HepG2 (cell line): ENCODE data around the gene CSNK2A1. TPM values are rescaled to one million over a fixed set of nuclear protein-coding genes. Genes with fewer than 3 reads are reported as not detected.
A peak's percentile ranks its signal among the peaks of the same experiment; 100 is the strongest.

Source experiments
- JUND ChIP-seq: sonication (generic); formaldehyde crosslinking; IDR thresholded peaks from 2 replicates; pipeline ENCODE4 v1.8.0; 2022; ENCODE audit warnings: mild to moderate bottlenecking, missing genetic modification reagents
- MBD4 ChIP-seq: IDR thresholded peaks from 2 replicates; pipeline ENCODE4 v1.6.1; 2012; ENCODE audit warnings: low read length, inconsistent platforms, borderline replicate concordance
- SIN3A ChIP-seq: IDR thresholded peaks from 2 replicates; pipeline ENCODE4 v1.6.1; 2011; ENCODE audit warnings: low read depth, mild to moderate bottlenecking, control low read depth, low read length, borderline replicate concordance
- SUZ12 ChIP-seq: fragments of 150-350 bp; IDR thresholded peaks from 2 replicates; pipeline ENCODE4 v1.6.1; 2014; ENCODE audit warnings: low read depth, low read length
- ZKSCAN1 ChIP-seq: fragments of 150-350 bp; IDR thresholded peaks from 2 replicates; pipeline ENCODE4 v1.6.1; 2014; ENCODE audit warnings: low read length
- ZNF101 ChIP-seq: sonication (generic); formaldehyde crosslinking; IDR thresholded peaks from 2 replicates; pipeline ENCODE4 v1.4.0; 2020; ENCODE audit warnings: mild to moderate bottlenecking, low read depth, missing genetic modification reagents, borderline replicate concordance
- ZNF256 ChIP-seq: sonication (generic); formaldehyde crosslinking; conservative IDR thresholded peaks from 2 replicates; pipeline ENCODE4 v1.4.0; 2020; ENCODE audit warnings: missing genetic modification reagents
- ZNF562 ChIP-seq: sonication (generic); formaldehyde crosslinking; IDR thresholded peaks from 2 replicates; pipeline ENCODE4 v1.8.0; 2022; ENCODE audit warnings: missing genetic modification reagents, borderline replicate concordance
- ZSCAN9 ChIP-seq: IDR thresholded peaks from 2 replicates; pipeline ENCODE4 v1.6.1; 2016; ENCODE audit warnings: borderline replicate concordance
- polyA plus RNA-seq, 8 experiments: library from polyadenylated mRNA; depleted of rRNA in 3 of 8; stranded (reverse) in 7 of 8; unstranded in 1 of 8; fragments of >200 nt; fragmentation: Illumina TruSeq in 4 of 8; extraction: Trizol in 4 of 8; gene quantifications; 2 replicates each; pipeline versions ENCODE4 v1.2.1 to v1.2.3, GENCODE V29; 2011 to 2016; ENCODE audit warnings: low read depth in 4 of 8, missing spikeins in 1 of 8, mixed read lengths in 1 of 8; ENCODE audit not compliant: insufficient read depth in 1 of 8
- total RNA-seq, 5 experiments: library from RNA; depleted of rRNA; stranded (reverse); fragments of >200 nt; fragmentation: Illumina TruSeq; extraction: Trizol; gene quantifications; 2 replicates each; pipeline ENCODE4 v1.2.3, GENCODE V29; 2016; ENCODE audit warnings: low read depth in 1 of 5
- TF ChIP-seq, protein P1 (sequence below): sonication (generic); formaldehyde crosslinking; IDR thresholded peaks from 2 replicates; pipeline ENCODE4 v1.9.0; 2021; ENCODE audit warnings: mild to moderate bottlenecking, missing genetic modification reagents
- TF ChIP-seq, protein P2 (sequence below): sonication (generic); formaldehyde crosslinking; IDR thresholded peaks from 2 replicates; pipeline ENCODE4 v1.4.0; 2020; ENCODE audit warnings: missing genetic modification reagents
- TF ChIP-seq, protein P3 (sequence below): sonication (generic); formaldehyde crosslinking; IDR thresholded peaks from 2 replicates; pipeline ENCODE4 v1.4.0; 2020; ENCODE audit warnings: missing genetic modification reagents, mild to moderate bottlenecking, borderline replicate concordance
- TF ChIP-seq, protein P4 (sequence below): sonication (generic); formaldehyde crosslinking; IDR thresholded peaks from 2 replicates; pipeline ENCODE4 v1.4.0; 2020; ENCODE audit warnings: mild to moderate bottlenecking, missing genetic modification reagents
- TF ChIP-seq, protein P5 (sequence below): sonication (generic); formaldehyde crosslinking; IDR thresholded peaks from 2 replicates; pipeline ENCODE4 v1.5.0; 2020; ENCODE audit warnings: missing genetic modification reagents
- TF ChIP-seq, protein P6 (sequence below): sonication (generic); formaldehyde crosslinking; IDR thresholded peaks from 2 replicates; pipeline ENCODE4 v1.4.0; 2020; ENCODE audit warnings: missing genetic modification reagents

The CSNK2A1 gene
- total and polyA plus RNA-seq, 2 of the 13 experiments (the other 11 are each of a cell fraction or from before 2014, with no cell fraction given): 153 to 231 TPM

DNA sequence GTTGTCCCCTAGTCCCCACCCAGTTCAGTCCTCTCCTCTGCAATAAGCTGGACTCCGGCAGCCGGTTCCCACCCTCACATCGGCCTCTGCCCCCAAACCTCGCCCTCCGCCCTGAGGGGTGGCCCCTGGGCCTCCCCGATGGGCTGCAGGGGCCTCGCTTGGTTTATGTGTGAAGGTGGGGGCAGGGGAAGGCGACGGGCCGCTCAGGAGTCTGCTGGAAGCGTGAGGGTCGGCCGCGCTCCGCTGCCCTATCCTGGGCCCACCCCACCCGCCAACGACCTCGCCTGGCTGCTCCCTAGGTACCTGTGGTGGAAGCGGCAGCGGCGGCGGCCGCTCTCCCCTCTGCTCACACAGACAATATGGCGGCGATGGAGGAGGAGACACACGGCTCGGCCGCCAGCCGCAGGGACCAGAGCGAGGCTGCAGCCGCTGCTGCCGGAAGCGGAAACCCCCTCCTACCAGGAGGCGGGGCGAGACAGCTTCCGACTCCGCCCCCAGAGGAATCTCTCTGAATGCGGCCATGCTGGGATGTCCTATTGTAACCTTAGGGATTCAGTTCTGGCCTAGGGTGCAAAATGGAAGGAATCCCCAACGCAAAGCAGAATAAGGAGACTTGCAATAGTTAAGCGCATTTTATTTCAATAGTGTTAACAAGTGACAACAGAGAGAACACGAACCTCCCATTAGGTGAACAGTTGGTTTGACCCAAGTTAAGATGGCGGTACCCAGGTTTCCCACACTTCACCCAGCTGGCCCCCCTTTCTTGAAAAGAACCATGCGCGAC is at the start of gene CSNK2A1 (continued):
- TF ChIP-seq, protein P1, sequence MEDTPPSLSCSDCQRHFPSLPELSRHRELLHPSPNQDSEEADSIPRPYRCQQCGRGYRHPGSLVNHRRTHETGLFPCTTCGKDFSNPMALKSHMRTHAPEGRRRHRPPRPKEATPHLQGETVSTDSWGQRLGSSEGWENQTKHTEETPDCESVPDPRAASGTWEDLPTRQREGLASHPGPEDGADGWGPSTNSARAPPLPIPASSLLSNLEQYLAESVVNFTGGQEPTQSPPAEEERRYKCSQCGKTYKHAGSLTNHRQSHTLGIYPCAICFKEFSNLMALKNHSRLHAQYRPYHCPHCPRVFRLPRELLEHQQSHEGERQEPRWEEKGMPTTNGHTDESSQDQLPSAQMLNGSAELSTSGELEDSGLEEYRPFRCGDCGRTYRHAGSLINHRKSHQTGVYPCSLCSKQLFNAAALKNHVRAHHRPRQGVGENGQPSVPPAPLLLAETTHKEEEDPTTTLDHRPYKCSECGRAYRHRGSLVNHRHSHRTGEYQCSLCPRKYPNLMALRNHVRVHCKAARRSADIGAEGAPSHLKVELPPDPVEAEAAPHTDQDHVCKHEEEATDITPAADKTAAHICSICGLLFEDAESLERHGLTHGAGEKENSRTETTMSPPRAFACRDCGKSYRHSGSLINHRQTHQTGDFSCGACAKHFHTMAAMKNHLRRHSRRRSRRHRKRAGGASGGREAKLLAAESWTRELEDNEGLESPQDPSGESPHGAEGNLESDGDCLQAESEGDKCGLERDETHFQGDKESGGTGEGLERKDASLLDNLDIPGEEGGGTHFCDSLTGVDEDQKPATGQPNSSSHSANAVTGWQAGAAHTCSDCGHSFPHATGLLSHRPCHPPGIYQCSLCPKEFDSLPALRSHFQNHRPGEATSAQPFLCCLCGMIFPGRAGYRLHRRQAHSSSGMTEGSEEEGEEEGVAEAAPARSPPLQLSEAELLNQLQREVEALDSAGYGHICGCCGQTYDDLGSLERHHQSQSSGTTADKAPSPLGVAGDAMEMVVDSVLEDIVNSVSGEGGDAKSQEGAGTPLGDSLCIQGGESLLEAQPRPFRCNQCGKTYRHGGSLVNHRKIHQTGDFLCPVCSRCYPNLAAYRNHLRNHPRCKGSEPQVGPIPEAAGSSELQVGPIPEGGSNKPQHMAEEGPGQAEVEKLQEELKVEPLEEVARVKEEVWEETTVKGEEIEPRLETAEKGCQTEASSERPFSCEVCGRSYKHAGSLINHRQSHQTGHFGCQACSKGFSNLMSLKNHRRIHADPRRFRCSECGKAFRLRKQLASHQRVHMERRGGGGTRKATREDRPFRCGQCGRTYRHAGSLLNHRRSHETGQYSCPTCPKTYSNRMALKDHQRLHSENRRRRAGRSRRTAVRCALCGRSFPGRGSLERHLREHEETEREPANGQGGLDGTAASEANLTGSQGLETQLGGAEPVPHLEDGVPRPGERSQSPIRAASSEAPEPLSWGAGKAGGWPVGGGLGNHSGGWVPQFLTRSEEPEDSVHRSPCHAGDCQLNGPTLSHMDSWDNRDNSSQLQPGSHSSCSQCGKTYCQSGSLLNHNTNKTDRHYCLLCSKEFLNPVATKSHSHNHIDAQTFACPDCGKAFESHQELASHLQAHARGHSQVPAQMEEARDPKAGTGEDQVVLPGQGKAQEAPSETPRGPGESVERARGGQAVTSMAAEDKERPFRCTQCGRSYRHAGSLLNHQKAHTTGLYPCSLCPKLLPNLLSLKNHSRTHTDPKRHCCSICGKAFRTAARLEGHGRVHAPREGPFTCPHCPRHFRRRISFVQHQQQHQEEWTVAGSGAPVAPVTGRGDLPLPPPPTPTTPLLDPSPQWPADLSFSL (CRISPR knock-in tag): 0 out of 2 replicates have a peak, but pooled peaks have one; percentile 10
- 0 out of 2 replicates have a peak, but pooled peaks have one; percentile 23 for TF ChIP-seq ZKSCAN1
- no peak; the same call in 1 of the 2 replicates for TF ChIP-seq SUZ12
- TF ChIP-seq ZNF101 (CRISPR knock-in tag): peak; percentile 36; the same call in 1 of the 2 replicates
- TF ChIP-seq, protein P2, sequence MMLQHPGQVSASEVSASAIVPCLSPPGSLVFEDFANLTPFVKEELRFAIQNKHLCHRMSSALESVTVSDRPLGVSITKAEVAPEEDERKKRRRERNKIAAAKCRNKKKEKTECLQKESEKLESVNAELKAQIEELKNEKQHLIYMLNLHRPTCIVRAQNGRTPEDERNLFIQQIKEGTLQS: peak; percentile 56; the same call in 1 of the 2 replicates
- TF ChIP-seq ZNF256: peak; percentile 79; the same call in 1 of the 2 replicates
- no peak for TF ChIP-seq ZNF562
- no peak for TF ChIP-seq SIN3A
- TF ChIP-seq, protein P3, sequence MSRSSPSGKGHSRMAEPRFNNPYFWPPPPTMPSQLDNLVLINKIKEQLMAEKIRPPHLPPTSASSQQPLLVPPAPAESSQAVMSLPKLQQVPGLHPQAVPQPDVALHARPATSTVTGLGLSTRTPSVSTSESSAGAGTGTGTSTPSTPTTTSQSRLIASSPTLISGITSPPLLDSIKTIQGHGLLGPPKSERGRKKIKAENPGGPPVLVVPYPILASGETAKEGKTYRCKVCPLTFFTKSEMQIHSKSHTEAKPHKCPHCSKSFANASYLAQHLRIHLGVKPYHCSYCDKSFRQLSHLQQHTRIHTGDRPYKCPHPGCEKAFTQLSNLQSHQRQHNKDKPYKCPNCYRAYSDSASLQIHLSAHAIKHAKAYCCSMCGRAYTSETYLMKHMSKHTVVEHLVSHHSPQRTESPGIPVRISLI: peak; percentile 51; the same call in 1 of the 2 replicates
- TF ChIP-seq MBD4: no peak
- TF ChIP-seq, protein P4, sequence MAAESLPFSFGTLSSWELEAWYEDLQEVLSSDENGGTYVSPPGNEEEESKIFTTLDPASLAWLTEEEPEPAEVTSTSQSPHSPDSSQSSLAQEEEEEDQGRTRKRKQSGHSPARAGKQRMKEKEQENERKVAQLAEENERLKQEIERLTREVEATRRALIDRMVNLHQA (CRISPR knock-in tag): peak; percentile 88; the same call in 1 of the 2 replicates
- TF ChIP-seq ZSCAN9 (CRISPR knock-in tag): peak; percentile 87
- TF ChIP-seq JUND (CRISPR knock-in tag): no peak; the same call in 1 of the 2 replicates
- TF ChIP-seq, protein P5, sequence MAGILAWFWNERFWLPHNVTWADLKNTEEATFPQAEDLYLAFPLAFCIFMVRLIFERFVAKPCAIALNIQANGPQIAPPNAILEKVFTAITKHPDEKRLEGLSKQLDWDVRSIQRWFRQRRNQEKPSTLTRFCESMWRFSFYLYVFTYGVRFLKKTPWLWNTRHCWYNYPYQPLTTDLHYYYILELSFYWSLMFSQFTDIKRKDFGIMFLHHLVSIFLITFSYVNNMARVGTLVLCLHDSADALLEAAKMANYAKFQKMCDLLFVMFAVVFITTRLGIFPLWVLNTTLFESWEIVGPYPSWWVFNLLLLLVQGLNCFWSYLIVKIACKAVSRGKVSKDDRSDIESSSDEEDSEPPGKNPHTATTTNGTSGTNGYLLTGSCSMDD (CRISPR knock-in tag): no peak
- TF ChIP-seq, protein P6, sequence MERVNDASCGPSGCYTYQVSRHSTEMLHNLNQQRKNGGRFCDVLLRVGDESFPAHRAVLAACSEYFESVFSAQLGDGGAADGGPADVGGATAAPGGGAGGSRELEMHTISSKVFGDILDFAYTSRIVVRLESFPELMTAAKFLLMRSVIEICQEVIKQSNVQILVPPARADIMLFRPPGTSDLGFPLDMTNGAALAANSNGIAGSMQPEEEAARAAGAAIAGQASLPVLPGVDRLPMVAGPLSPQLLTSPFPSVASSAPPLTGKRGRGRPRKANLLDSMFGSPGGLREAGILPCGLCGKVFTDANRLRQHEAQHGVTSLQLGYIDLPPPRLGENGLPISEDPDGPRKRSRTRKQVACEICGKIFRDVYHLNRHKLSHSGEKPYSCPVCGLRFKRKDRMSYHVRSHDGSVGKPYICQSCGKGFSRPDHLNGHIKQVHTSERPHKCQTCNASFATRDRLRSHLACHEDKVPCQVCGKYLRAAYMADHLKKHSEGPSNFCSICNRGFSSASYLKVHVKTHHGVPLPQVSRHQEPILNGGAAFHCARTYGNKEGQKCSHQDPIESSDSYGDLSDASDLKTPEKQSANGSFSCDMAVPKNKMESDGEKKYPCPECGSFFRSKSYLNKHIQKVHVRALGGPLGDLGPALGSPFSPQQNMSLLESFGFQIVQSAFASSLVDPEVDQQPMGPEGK (CRISPR knock-in tag): peak; percentile 61
